ENCODE results near the gene PRSS1.

- TF ChIP-seq, protein P1, sequence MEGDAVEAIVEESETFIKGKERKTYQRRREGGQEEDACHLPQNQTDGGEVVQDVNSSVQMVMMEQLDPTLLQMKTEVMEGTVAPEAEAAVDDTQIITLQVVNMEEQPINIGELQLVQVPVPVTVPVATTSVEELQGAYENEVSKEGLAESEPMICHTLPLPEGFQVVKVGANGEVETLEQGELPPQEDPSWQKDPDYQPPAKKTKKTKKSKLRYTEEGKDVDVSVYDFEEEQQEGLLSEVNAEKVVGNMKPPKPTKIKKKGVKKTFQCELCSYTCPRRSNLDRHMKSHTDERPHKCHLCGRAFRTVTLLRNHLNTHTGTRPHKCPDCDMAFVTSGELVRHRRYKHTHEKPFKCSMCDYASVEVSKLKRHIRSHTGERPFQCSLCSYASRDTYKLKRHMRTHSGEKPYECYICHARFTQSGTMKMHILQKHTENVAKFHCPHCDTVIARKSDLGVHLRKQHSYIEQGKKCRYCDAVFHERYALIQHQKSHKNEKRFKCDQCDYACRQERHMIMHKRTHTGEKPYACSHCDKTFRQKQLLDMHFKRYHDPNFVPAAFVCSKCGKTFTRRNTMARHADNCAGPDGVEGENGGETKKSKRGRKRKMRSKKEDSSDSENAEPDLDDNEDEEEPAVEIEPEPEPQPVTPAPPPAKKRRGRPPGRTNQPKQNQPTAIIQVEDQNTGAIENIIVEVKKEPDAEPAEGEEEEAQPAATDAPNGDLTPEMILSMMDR (IDR thresholded peaks at IDR 0.05; ENCODE audit: poor library complexity, severe bottlenecking), result no peak
- no peak for TF ChIP-seq POLR2AphosphoS5 (IDR thresholded peaks at IDR 0.05)
- TF ChIP-seq EP300 (conservative IDR thresholded peaks at IDR 0.05; ENCODE audit: poor library complexity, severe bottlenecking), result no peak
- no peak for TF ChIP-seq RAD21 (conservative IDR thresholded peaks at IDR 0.05)
- no peak for TF ChIP-seq EZH2 (IDR thresholded peaks at IDR 0.05; ENCODE audit: borderline replicate concordance, insufficient read depth, low read length, poor library complexity, severe bottlenecking)
- no peak for TF ChIP-seq TAF1 (IDR thresholded peaks at IDR 0.05; ENCODE audit: low read depth)
These were observed 3.3 kb downstream of the PRSS1 start for GRCh38 chr7:142752376-142753225.
